ENCODE measurements around the gene APOL2. TPM values are rescaled to one million over a fixed set of nuclear protein-coding genes. Genes with fewer than 3 reads are reported as not detected.
"Not testable (repeated sequence)": the region's sequence is repeated elsewhere in the genome, so short reads cannot be mapped to it uniquely, and the experiment has no call there.

The APOL2 gene
- total RNA-seq, 4 donors from 2014 or later = 3.8 to 142 (median 47.8) TPM

GRCh38 chr22:36204001-36204631 is 35.2 kb downstream of the APOL2 start:
- 34% methylated on average over 6 of the region's 8 CpGs; no CpG with 5 or more reads in 1 of the 2 donors for WGBS, 2 donors (ENCODE audit: low coverage in 1 of 2)
- Histone ChIP-seq H3K27ac (no peak overlapping the region), H3K27me3 (no peaks in the 10 kb centered on the region), H3K4me1 (peaks cover 0 to 12% (median 6%) of the 10 kb centered on the region in 4 donors), H3K36me3 (no peaks in the 10 kb centered on the region), H3K4me3 (no peak overlapping the region), H3K9me3 (no peaks in the 10 kb centered on the region)
- intact Hi-C loops (cut with DNase I; ENCODE audit: low total_unique reads) = loop anchor here (5.0 kb wide), 1 partner anchor 238 kb away; no protein-coding TSS in a partner anchor
- DNase-seq = no peak
- TF ChIP-seq POLR2A (IDR thresholded peaks at IDR 0.05) (no peak), POLR2AphosphoS5 (IDR thresholded peaks at IDR 0.05) (no peak), EP300 (IDR thresholded peaks at IDR 0.05; ENCODE audit: low read depth) (no peak)
- TF ChIP-seq, protein P1, sequence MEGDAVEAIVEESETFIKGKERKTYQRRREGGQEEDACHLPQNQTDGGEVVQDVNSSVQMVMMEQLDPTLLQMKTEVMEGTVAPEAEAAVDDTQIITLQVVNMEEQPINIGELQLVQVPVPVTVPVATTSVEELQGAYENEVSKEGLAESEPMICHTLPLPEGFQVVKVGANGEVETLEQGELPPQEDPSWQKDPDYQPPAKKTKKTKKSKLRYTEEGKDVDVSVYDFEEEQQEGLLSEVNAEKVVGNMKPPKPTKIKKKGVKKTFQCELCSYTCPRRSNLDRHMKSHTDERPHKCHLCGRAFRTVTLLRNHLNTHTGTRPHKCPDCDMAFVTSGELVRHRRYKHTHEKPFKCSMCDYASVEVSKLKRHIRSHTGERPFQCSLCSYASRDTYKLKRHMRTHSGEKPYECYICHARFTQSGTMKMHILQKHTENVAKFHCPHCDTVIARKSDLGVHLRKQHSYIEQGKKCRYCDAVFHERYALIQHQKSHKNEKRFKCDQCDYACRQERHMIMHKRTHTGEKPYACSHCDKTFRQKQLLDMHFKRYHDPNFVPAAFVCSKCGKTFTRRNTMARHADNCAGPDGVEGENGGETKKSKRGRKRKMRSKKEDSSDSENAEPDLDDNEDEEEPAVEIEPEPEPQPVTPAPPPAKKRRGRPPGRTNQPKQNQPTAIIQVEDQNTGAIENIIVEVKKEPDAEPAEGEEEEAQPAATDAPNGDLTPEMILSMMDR (IDR thresholded peaks at IDR 0.05) = no peak
- in situ Hi-C loops (cut with MboI; ENCODE audit: low pct_ligation_motif_present in 1 of 4, low pct_unique_long_range_greater_than_20kb in 1 of 4, low sequenced_read_pairs in 3 of 4) = no loop called here

- H3K27ac ChIP-seq; H3K4me3 ChIP-seq; H3K36me3 ChIP-seq; H3K9me3 ChIP-seq; H3K27me3 ChIP-seq; DNase-seq; in situ Hi-C loops (cut with MboI; ENCODE audit: low pct_ligation_motif_present in 1 of 4, low pct_unique_long_range_greater_than_20kb in 1 of 4, low sequenced_read_pairs in 3 of 4): not testable (repeated sequence)
- H3K4me1 ChIP-seq = peaks cover 0 to 12% (median 6%) of the 10 kb centered on the region in 4 donors
- 58 to 61% methylated on average over 3 to 7 of the region's 7 CpGs for WGBS, 2 donors (ENCODE audit: low coverage in 1 of 2)
- intact Hi-C loops (cut with DNase I; ENCODE audit: low total_unique reads) = loop anchor here (5.0 kb wide), 1 partner anchor 239 kb away; no protein-coding TSS in a partner anchor
Measured at GRCh38 chr22:36203441-36203840, 35.9 kb downstream of the APOL2 start.

GRCh38 chr22:36202906-36203305 is 36.4 kb downstream of the APOL2 start:
- intact Hi-C loops (cut with DNase I; ENCODE audit: low total_unique reads) = loop anchor here (5.0 kb wide), 1 partner anchor 239 kb away; no protein-coding TSS in a partner anchor
- peaks cover 0 to 14% (median 6%) of the 10 kb centered on the region in 4 donors for H3K4me1 ChIP-seq
- H3K4me3 ChIP-seq; H3K27ac ChIP-seq; in situ Hi-C loops (cut with MboI; ENCODE audit: low pct_ligation_motif_present in 1 of 4, low pct_unique_long_range_greater_than_20kb in 1 of 4, low sequenced_read_pairs in 3 of 4); H3K36me3 ChIP-seq; H3K27me3 ChIP-seq; H3K9me3 ChIP-seq: not testable (repeated sequence)
- 39% methylated on average over 8 of the region's 8 CpGs; no CpG with 5 or more reads in 1 of the 2 donors for WGBS, 2 donors (ENCODE audit: low coverage in 1 of 2)
- TF ChIP-seq, protein P1 (IDR thresholded peaks at IDR 0.05) = peak in 1 of 5 experiments; percentile 16
- peak; percentile 27 for DNase-seq

DNA sequence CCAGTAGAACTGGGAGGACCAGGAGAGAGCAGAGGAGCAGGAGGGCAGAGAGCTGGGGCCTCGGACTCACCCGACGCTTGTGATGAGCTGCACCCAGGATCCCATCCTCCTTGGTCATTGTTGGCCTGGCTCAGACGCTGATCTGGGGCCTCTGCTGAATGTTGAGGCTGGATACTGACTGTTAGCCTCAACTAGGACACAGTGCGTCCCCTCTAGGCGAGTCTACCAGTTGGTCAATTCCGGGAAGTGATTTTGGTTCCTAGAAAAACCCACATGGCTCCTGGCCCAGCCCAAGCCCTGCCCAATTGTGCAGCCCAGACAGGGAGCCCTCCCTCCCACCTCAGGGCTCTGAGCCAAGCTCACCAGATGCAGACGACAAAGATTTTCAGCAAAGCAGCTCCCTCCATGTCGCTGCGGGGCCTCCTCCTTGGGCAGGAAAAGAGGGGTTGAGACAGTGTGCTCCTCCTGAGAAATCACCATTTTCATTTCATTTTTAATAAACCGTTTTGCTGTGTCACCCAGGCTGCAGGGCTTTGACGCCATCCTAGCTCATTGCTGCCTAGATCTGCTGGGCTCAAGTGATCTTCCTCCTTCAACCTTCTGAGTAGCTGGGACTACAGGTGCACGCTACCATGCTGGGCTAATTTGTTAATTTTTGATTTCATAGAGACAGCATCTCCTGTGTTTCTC is 37.6 kb downstream of the APOL2 start, which contains the start of gene APOL4:
Gene APOL4, minus strand, starts transcription at position 180 of the 690 bp plus-strand sequence. Its CDS starts 75 bp downstream, at position 105.
- in situ Hi-C loops (cut with MboI; ENCODE audit: low pct_ligation_motif_present in 1 of 4, low pct_unique_long_range_greater_than_20kb in 1 of 4, low sequenced_read_pairs in 3 of 4) (no loop called here), intact Hi-C loops (cut with DNase I; ENCODE audit: low total_unique reads) (loop anchor here (5.0 kb wide), 1 partner anchor 241 kb away; no protein-coding TSS in a partner anchor)
- Histone ChIP-seq H3K4me1 (peaks cover 0 to 26% (median 11%) of the 10 kb centered on the region in 4 donors), H3K9me3 (no peaks in the 10 kb centered on the region), H3K27me3 (no peaks in the 10 kb centered on the region), H3K36me3 (no peaks in the 10 kb centered on the region), H3K27ac (peak within 1 kb of the TSS in 2 of 4 donors; percentile 34 to 46), H3K4me3 (no peak within 1 kb of the TSS)
- TF ChIP-seq, protein P1 (IDR thresholded peaks at IDR 0.05) = no peak
- peak; percentile 12 for TF ChIP-seq POLR2A (IDR thresholded peaks at IDR 0.05)
- peak in 1 of 3 donors; percentile 32 for TF ChIP-seq POLR2AphosphoS5 (IDR thresholded peaks at IDR 0.05)
- no peak for TF ChIP-seq EP300 (IDR thresholded peaks at IDR 0.05; ENCODE audit: low read depth)
- 22% methylated on average over 9 of the region's 13 CpGs; no CpG with 5 or more reads in 1 of the 2 donors for WGBS, 2 donors (ENCODE audit: low coverage in 1 of 2)
- peak; percentile 66 for DNase-seq

DNA sequence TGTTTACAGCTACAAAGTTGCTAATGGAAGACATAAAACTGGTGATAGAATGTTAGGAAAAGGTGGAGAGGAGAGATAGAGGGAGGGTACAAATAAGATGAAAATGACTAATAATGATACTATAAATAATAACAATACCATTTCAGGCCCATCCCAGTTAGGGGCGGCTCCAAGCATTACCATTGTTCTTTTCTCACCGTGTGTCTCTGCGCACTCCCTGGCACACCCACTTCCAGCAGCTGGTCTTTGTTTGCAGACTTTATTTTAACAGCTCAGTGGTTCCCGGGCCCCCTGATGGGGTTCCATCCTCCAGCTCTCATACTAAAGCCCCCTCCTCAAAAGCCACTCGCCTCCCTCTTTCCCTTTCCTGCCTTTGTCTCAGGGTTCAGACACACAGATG is 38.3 kb downstream of the APOL2 start:
- H3K9me3 ChIP-seq; in situ Hi-C loops (cut with MboI; ENCODE audit: low pct_ligation_motif_present in 1 of 4, low pct_unique_long_range_greater_than_20kb in 1 of 4, low sequenced_read_pairs in 3 of 4); H3K4me3 ChIP-seq; H3K36me3 ChIP-seq; DNase-seq; H3K27me3 ChIP-seq: not testable (repeated sequence)
- no CpG with 5 or more reads among the region's 5 CpGs for WGBS, 2 donors (ENCODE audit: low coverage in 1 of 2)
- H3K27ac ChIP-seq = peak overlapping the region in 2 of 4 donors; percentile 34 to 46
- peaks cover 0 to 30% (median 12%) of the 10 kb centered on the region in 4 donors for H3K4me1 ChIP-seq
- intact Hi-C loops (cut with DNase I; ENCODE audit: low total_unique reads) = loop anchor here (5.0 kb wide), 1 partner anchor 241 kb away; no protein-coding TSS in a partner anchor

Data from transverse colon (tissue), 4 donors.